Bone marrow (tissue), 2 donors: ENCODE measurements around the gene C2orf42.
"Not testable (repeated sequence)": the region's sequence is repeated elsewhere in the genome, so short reads cannot be mapped to it uniquely, and the experiment has no call there.

Experiments used
- DNase-seq, 2 donors: peaks; one replicate each; lab custom pipeline; 2025; lab: John Stamatoyannopoulos, UW

Gene C2orf42

DNA sequence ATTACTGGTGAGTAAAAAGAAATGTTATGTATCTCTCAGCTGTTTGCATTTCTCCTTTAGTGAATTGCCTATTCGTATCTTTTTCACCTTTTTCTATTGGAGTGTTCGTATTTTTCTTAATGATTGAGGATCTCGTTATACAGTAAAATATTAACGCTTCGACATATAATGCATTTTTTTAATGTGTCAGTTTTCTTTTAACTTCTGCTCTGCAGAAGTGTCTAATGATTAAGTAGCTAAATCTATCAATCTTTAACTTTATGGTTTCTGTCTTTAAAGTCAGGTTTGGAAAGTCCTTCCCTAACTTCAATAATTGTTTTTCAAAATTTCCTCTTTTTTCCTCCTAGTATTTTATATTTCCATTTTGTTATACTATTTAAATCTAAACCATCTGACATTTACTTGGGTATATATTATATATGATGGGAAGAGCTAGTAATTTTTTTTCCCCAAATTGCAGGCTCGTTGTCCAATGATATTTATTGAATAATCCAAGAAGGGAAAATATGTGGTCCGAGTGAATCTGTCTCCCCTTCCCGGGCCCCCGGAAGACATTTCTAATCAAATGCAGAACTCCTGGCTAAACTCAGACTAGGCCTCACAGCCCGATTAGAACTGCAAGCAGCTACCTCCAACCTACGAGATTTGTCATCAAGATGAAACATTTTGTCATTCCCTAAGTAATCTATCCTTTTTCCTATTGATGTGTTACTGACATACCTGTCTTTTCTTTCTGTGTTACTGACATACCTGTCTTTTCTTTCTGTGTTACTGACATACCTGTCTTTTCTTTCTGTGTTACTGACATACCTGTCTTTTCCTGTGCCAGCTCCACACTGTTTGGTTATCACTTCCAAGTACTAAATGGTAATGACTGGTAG is 86.3 kb downstream of the C2orf42 start:
- peak in 1 of 2 donors; percentile 43 for DNase-seq

DNA sequence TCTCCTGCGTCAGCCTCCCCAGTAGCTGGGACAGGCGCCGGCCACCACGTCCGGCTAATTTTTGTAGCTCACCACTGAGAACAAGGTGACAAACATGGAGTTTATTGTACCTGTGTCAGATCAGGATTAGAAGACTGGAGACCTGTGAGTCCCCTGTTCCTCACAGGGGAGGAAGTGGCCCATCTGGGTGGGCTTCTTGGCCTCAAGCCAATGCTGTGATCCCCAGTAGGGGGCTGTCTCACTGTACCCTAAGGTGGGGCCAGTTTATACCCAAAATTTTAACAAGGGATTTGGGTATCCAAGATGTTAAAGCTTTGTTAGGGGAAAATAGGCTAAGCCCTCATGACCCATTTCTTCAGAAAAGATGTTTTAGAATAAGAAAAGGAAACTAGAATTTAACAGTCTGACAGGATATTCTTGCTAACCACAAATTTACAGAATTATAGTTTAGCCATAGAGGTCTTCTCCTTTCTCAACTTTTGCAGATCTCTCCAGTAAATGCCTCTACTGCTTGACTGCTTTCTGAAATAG is 87.2 kb downstream of the C2orf42 start:
- peak in 1 of 2 donors; percentile 49 for DNase-seq

DNA sequence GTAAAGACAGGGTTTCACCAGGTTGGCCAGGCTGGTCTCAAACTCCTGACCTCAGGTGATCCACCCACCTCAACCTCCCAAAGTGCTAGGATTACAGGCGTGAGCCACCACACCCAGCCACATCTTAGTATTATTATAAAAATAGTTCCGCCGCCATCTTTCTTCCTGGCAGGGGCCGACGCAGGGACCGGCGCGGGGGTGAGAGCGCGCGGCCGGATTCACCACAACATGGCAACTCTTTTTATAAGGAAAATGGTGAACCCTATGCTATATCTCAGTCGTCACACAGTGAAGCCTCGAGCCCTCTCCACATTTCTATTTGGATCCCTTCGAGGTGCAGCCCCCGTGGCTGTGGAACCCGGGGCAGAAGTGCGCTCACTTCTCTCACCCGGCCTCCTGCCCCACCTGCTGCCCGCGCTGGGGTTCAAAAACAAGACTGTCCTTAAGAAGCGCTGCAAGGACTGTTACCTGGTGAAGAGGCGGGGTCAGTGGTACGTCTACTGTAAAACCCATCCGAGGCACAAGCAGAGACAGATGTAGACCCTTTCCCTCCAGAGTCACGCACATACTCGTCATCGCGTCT is 88.4 kb downstream of the C2orf42 start:
- DNase-seq = not testable (repeated sequence)

DNA sequence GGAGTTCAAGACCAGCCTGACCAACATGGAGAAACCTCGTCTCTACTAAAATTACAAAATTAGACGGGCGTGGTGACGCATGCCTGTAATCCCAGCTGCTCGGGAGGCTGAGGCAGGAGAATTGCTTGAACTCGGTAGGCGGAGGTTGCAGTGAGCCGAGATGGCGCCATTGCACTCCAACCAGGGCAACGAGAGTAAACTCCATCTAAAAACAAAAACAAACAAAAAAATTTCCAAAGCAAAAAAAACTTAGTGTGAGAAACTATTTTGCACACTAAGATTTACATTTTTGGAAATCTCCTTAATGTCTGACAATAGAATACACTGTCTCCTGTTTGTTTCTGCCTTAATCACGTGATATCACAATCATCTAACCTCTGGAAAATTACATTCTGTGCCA is 89.1 kb downstream of the C2orf42 start:
- not testable (repeated sequence) for DNase-seq

DNA sequence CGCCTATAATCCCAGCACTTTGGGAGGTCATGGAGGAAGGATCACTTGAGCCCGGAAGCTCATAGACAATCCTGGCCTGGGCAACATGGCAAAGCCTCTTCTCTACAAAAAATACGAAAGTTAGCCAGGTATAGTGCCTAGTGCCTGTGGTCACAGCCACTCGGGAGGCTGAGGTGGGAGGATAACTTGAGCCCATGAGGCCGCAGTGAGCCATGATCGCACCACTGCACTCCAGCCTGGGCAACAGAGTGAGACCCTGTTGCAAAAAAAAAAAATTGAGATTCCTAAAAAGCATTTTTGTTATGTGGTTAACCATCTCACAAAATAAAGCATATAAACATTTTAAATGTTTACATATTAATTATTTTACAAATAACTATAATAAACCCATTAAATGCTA is 89.6 kb downstream of the C2orf42 start:
- DNase-seq = no peak
